Transverse colon (tissue), 3 donors: ENCODE results near the gene UMODL1.

Source experiments
- POLR2A ChIP-seq: fragments of 450-650 bp; IDR thresholded peaks from one replicate; pipeline ENCODE4 v1.6.1; 2016; ENCODE audit warnings: antibody characterized with exemption, mild to moderate bottlenecking, moderate library complexity
- TF ChIP-seq, protein P1 (sequence below), 5 experiments: fragments of 200-600 bp in 3 of 5; fragments of 450-650 bp in 2 of 5; sonication (generic) in 3 of 5; IDR thresholded peaks; 1 replicate in 2 of 5; 2 replicates in 3 of 5; pipeline ENCODE4 v1.5.1; 2016 to 2017; ENCODE audit warnings: antibody characterized with exemption in 5 of 5, inconsistent platforms in 3 of 5, mild to moderate bottlenecking in 2 of 5, moderate library complexity in 1 of 5

DNA sequence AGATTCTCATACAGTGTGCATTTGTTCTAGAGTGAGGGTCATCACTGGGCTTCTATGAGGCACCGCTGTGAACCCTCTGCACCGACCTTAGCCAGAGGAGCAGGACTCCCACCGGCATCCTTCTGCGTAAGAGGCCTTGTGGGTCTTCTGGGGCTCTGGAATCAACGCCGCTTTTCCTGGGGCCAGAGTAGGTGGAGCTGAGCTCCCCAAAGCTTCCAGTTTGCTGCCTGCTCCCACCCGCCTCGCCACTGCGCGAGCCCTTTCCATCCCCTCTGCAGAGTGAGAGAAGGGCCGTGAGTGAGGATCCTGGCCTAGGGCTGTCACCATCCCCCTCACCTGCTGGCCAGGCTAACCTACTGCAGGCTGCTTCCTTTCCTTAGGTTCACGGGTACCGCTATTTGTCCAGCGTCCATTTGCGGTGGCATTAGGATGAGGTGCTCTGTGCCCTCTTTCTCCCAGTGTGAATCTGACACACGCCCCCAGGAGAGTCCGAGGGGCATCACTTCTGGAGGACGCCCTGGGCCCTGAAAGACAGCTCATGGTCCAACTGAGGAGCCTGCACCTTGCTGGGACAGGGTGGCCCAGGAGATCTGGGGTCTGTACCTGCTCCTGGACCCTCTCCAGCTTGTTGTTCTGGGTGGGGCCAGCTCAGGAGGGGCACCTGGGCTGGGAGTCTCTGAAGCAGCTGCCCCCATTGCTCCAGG is 36.2 kb downstream of the UMODL1 start:
- TF ChIP-seq, protein P1, sequence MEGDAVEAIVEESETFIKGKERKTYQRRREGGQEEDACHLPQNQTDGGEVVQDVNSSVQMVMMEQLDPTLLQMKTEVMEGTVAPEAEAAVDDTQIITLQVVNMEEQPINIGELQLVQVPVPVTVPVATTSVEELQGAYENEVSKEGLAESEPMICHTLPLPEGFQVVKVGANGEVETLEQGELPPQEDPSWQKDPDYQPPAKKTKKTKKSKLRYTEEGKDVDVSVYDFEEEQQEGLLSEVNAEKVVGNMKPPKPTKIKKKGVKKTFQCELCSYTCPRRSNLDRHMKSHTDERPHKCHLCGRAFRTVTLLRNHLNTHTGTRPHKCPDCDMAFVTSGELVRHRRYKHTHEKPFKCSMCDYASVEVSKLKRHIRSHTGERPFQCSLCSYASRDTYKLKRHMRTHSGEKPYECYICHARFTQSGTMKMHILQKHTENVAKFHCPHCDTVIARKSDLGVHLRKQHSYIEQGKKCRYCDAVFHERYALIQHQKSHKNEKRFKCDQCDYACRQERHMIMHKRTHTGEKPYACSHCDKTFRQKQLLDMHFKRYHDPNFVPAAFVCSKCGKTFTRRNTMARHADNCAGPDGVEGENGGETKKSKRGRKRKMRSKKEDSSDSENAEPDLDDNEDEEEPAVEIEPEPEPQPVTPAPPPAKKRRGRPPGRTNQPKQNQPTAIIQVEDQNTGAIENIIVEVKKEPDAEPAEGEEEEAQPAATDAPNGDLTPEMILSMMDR (IDR thresholded peaks at IDR 0.05), result no peak
- no peak for TF ChIP-seq POLR2A
